GM12801 (cell line): Measurements from ENCODE around the gene CHMP1B.

ENCODE experiments used
- CTCF ChIP-seq: IDR thresholded peaks from one replicate; pipeline ENCODE4 v1.5.1; 2011; ENCODE audit warnings: control low read depth; ENCODE audit not compliant: insufficient read length; ENCODE audit errors: extremely low read depth

Gene CHMP1B

GRCh38 chr18:11810379-11810778, 40.8 kb upstream of the CHMP1B start:
- no peak for TF ChIP-seq CTCF

- no peak for TF ChIP-seq CTCF
Observed at GRCh38 chr18:11811009-11811408, 40.2 kb upstream of the CHMP1B start.

- TF ChIP-seq CTCF: no peak
Observed at GRCh38 chr18:11817229-11817628, 34.0 kb upstream of the CHMP1B start.

- TF ChIP-seq CTCF: no peak
Observed at GRCh38 chr18:11818486-11819203, 32.6 kb upstream of the CHMP1B start.

- no peak for TF ChIP-seq CTCF
Observed at GRCh38 chr18:11819938-11820337, 31.3 kb upstream of the CHMP1B start.

GRCh38 chr18:11820697-11821096, 30.5 kb upstream of the CHMP1B start:
- TF ChIP-seq CTCF: no peak

- no peak for TF ChIP-seq CTCF
Observed at GRCh38 chr18:11821208-11821607, 30.0 kb upstream of the CHMP1B start.
